Adrenal gland (tissue), 5 donors: ENCODE data around the gene SNCB.

Source experiments
- CTCF ChIP-seq, 6 experiments: fragments of 450-650 bp in 4 of 6; fragments of 200-600 bp in 2 of 6; sonication (generic) in 1 of 6; IDR thresholded peaks; 1 replicate in 5 of 6; 2 replicates in 1 of 6; pipeline versions ENCODE4 v1.5.1 to v1.8.0; 2016 to 2021; ENCODE audit warnings: antibody characterized with exemption in 6 of 6, mild to moderate bottlenecking in 2 of 6, moderate library complexity in 1 of 6
- POLR2A ChIP-seq, 2 donors: fragments of 450-650 bp; IDR thresholded peaks; one replicate each; pipeline ENCODE4 v1.6.1; 2017; ENCODE audit warnings: antibody characterized with exemption in 2 of 2, mild to moderate bottlenecking in 2 of 2, moderate library complexity in 1 of 2
- donor health status: DM: no; HTN: no; CAD: no.

- TF ChIP-seq CTCF (IDR thresholded peaks at IDR 0.05) (no peak), POLR2A (IDR thresholded peaks at IDR 0.05) (no peak)
Observed at GRCh38 chr5:176673651-176674583, 43.6 kb upstream of the SNCB start.
